GM18505 (cell line): Measurements from ENCODE around the gene BEST1.
"Not testable (repeated sequence)": the region's sequence is repeated elsewhere in the genome, so short reads cannot be mapped to it uniquely, and the experiment has no call there.

Experiments
- ATAC-seq: cut with Tn5 transposase; IDR thresholded peaks from one replicate; pipeline ENCODE4 v1.9.1; 2021; ENCODE audit not compliant: unreplicated experiment
- POLR2A ChIP-seq: IDR thresholded peaks from 4 replicates; pipeline ENCODE4 v1.6.1; 2011; ENCODE audit warnings: borderline replicate concordance; ENCODE audit not compliant: insufficient read depth, insufficient read length; ENCODE audit errors: extremely low read depth

The BEST1 gene

DNA sequence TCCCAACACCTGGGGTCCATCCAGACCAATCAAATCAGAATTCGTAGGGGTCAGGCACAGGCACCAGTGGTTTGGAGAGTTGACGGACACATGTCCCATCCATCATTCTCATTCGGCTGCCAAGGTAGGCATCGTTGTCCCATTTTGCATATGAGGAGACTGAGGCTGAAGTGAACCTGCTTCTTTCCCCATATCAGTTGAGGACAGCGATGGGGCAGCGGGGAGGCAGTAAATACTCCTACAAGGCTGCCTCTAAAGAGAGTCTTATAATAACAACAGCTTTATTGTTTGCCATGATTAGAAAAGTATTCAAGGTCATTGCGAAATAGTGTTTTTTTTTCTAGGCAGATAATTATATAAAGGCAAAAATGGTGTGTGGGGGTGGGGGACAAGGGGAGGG lies 1.6 kb upstream of the BEST1 start:
- TF ChIP-seq POLR2A = no peak

DNA sequence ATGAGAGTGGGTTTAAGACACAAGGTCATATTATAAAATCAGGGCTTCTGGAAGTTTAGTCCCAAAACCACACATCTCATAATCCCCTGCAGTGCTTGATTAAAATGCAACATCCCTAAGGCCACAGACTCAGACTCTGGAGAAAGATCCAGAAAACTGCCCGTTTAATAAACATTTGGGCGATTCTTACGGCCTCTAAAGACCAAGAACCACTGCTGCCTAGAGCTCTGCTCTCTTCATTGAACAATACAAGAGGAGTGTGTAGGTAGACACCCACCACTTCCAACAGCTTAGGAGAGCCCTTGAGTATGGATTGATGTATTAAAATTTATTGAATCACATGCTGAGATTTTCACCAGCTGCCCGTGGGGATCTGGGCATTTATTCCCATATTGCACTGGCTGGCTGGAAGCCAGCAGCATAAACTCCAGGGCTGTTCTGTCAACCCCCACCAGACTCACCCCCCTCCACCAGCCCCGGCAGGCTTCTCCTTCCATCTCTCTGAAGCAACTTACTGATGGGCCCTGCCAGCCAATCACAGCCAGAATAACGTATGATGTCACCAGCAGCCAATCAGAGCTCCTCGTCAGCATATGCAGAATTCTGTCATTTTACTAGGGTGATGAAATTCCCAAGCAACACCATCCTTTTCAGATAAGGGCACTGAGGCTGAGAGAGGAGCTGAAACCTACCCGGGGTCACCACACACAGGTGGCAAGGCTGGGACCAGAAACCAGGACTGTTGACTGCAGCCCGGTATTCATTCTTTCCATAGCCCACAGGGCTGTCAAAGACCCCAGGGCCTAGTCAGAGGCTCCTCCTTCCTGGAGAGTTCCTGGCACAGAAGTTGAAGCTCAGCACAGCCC lies 749 bp upstream of the BEST1 start:
- ATAC-seq = no peak

More for the DNA sequence above, 1.6 kb upstream of the BEST1 start:
- ATAC-seq = no peak

DNA sequence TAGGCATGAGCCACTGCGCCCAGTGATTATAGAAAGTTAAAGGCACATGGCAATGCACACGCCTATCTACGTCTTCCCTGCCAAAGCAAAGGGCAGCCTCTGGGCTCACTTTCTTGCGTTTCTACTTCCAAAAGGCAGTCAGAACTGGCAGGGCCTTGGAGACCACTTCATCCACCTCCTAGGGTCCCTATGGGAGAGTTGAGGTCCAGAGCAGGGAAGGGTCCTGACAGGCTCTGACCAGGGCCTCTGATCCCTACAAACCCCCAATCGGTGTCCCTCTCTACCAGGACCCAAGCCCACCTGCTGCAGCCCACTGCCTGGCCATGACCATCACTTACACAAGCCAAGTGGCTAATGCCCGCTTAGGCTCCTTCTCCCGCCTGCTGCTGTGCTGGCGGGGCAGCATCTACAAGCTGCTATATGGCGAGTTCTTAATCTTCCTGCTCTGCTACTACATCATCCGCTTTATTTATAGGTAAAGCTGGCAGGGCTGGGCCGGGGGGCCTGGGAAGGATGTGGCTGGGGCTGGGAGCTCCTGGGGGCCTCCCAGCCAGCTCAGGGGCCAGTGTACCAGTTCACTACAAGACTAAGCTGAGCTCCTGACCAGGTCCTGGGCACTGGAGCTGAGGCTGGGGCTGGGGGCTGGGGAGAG lies 1.5 kb downstream of the BEST1 start:
- no peak for ATAC-seq

More for the DNA sequence above, 749 bp upstream of the BEST1 start:
- TF ChIP-seq POLR2A = no peak

DNA sequence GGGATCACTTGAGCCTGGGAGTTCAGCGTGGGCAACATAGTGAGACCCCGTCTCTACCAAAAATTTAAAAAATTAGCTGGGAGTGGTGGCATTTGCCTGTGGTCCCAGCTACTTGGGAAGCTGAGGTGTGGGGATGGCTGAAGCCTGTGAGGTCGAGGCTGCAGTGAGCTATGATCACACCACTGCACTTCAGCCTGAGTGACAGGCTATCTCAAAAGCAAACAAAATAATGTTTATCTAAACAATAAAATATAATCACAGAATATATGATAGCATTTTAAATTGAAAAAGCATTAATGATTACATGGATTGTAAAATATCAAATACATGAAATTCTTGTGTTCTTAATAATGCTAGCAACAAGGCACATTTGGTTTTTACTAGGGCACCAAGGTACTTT lies 2.7 kb downstream of the BEST1 start:
- no peak for TF ChIP-seq POLR2A
- no peak for ATAC-seq

More for the DNA sequence above, 1.5 kb downstream of the BEST1 start:
- no peak for TF ChIP-seq POLR2A

DNA sequence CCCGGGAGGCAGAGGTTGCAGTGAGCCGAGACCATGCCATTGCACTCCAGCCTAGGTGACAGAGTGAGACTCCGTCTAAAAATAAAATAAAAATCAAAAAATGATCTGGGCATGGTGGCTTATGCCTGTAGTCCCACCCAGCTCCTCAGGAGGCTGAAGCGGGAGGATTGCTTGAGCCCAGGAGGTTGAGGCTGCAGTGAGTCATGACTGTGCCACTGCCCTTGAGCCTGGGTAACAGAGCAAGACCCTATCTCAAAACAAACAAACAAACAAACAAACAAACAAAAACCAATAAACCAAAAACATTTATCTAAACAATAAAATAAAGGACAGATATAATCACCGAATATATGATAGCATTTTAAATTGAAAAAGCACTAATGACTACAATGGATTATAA lies 3.5 kb downstream of the BEST1 start:
- not testable (repeated sequence) for ATAC-seq

DNA sequence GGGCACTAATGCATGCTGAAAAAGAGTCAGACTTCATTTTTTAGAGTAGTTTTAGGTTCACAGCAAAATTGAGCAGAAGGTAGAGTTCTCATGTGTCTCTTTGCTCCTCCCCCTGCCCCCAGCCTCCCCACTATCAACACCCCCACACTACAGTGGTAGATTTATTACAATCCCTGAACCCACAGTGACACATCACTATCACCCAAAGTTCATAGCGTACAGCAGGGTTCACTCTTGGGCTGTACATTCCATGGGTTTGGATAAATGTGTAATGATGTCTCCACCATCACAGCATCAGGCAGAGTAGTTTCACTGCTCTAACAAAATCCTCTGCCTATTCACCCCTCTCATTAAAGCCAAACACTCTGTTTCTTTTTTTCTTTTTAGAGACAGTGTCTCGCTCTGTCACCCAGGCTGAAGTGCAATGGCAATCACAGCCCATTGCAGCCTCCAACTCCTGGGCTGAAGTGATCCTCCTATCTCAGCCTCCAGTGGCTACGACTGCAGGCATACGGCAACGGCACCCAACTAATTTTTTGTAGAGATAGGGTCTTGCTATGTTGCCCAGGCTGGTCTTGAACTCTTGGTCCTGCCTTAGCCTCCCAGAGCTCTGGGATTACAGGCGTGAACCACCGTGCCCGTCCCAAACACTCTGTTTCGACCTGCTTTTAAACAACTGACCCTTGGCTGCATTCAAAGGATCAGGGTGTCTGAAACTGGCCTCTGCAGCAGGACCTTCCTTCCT lies 4.1 kb downstream of the BEST1 start:
- no peak for ATAC-seq
- TF ChIP-seq POLR2A = no peak

DNA sequence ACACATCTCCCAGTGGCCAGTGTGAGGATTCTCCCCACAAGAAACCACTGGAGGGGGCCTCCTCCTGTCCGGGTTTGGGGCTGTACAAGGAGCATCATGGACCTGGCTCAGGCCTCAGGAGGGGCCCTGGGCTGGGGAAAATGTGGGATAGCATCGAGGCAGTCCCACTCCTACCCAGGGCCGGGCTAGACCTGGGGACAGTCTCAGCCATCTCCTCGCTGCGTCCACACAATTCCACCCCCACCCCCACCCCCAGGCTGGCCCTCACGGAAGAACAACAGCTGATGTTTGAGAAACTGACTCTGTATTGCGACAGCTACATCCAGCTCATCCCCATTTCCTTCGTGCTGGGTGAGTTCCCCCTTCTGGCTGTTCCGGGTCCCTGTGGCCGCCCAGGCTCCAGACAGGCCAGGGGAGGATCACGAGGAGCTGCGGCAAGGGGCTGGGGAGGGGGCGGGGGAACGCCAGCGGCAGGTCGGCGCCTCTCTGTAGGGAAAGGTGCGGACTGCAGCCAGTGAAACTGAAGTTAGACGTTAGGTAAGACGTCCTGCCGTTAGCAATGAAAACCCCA lies 4.8 kb downstream of the BEST1 start:
- TF ChIP-seq POLR2A = no peak
- no peak for ATAC-seq

DNA sequence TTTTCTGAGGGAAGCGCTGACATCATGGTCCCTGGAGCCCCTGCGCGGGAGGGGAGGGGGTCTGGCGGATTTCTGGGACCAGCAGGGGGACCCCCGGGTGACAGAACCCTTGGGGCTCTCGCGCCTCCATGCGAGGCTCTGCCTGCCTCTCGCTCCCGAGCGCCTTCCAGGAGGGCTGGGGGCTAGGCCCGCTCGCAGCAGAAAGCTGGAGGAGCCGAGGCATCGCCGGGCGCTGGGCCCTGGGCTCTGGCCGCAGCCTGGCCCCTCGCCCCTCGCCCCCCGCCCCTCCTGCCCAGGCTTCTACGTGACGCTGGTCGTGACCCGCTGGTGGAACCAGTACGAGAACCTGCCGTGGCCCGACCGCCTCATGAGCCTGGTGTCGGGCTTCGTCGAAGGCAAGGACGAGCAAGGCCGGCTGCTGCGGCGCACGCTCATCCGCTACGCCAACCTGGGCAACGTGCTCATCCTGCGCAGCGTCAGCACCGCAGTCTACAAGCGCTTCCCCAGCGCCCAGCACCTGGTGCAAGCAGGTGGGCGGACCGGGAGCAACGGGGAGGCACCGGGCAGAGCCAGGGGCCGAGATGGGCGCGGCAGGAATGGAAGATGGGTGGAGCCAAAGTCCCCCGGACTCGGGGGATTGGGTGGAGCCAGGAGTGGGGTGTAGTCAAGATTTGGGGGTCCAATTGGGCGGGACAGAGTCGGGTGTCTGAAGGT lies 5.4 kb downstream of the BEST1 start:
- no peak for TF ChIP-seq POLR2A
- ATAC-seq = no peak

DNA sequence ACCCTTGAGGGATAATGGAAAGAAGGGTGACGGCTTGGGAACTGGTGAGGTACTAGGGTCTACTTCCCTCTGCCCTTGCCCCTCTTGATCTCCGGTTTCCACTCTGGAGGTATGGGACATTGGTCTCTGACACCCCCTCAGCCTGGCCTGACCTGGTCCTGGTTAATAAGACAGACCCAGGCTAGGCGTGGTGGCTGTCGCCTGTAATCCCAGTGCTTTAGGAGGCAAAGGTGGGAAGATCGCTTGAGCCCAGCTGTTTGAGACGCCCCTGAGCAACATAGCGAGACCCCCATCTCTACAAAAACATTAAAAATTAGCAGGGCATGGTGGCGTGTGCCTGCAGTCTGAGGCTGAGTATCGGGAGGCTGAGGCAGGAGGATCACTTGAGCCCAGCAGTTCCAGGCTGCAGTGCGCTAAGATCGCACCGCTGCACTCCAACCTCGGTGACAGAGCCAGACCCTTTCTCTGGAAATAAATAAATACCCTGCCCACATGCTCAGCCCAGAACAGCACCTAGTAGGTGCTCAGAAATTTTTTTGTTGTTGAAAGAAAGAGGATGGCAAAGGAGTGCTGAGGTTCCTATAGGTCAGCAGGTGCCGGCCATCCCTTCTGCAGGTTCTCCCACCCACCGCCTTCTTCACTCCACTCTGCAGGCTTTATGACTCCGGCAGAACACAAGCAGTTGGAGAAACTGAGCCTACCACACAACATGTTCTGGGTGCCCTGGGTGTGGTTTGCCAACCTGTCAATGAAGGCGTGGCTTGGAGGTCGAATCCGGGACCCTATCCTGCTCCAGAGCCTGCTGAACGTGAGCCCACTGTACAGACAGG lies 6.3 kb downstream of the BEST1 start:
- no peak for TF ChIP-seq POLR2A
- no peak for ATAC-seq

DNA sequence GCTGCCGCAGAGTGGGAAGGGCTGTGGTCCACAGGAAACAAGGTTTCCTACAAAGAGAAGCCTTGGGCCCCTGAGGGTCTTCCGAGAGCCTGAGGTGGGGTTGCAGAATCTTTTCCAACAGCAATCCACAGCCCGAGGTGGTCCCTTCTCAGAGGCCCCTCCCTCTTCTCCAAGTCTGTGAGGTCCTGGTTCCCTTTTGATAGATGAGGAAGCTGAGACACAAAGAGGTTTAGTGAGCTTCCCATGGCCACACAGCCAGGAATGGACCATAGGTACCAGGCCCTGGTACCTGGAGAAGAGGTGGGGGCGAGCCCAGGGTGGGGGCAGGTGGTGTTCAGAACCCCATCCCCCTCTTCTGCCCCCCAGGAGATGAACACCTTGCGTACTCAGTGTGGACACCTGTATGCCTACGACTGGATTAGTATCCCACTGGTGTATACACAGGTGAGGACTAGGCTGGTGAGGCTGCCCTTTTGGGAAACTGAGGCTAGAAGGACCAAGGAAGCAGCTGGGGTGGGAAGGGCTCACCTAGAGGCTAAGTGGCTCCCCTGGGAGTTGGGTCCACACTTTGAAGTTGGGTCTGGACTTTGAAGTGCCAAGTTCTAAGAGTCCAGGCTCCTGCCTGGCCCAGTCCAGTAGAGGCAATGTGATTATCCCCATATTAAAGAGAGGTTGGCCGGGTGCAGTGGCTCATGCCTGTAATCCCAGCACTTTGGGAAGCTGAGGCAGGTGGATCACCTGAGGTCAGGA lies 7.0 kb downstream of the BEST1 start:
- no peak for TF ChIP-seq POLR2A
- no peak for ATAC-seq

DNA sequence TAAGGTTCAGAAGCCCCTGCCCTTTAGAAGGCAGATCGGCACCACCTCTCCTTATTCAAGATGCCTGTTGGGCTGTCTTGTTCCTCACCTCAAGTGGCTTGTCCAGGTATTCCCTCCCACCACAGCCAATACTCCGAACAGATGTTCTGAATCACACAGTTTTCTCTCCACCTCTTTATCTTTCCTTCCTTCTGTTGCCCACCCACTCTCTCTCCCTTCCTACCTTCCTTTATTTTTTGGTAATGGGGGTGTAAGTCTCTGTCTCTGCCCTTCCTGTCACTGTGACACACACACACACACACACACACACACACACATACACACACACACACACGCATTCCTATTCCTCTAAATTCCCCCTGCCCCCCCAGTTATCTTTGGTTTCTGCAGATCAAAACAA lies 8.4 kb downstream of the BEST1 start:
- no peak for TF ChIP-seq POLR2A
- no peak for ATAC-seq
